Type B pancreatic cell (in vitro differentiated cells): Measurements from ENCODE around the gene MYOF. TPM values are rescaled to one million over a fixed set of nuclear protein-coding genes. Genes with fewer than 3 reads are reported as not detected.
"Not testable (repeated sequence)": the region's sequence is repeated elsewhere in the genome, so short reads cannot be mapped to it uniquely, and the experiment has no call there.

Experiments
- DNase-seq: peaks from one replicate; pipeline ENCODE4 v3.0.0; 2021; ENCODE audit warnings: mixed read lengths; ENCODE audit not compliant: unreplicated experiment; ENCODE audit errors: extremely low spot score
- H3K27ac Mint-ChIP-seq: 2 replicates; pipeline ENCODE4 v1.8.0; 2021; ENCODE audit warnings: mild to moderate bottlenecking, mixed read lengths
- H3K27me3 Mint-ChIP-seq: 2 replicates; pipeline ENCODE4 v1.8.0; 2021; ENCODE audit warnings: mixed read lengths
- H3K36me3 Mint-ChIP-seq: 2 replicates; pipeline ENCODE4 v1.8.0; 2021; ENCODE audit warnings: mixed read lengths
- H3K4me1 Mint-ChIP-seq: one replicate; pipeline ENCODE4 v1.8.0; 2021; ENCODE audit warnings: mixed read lengths; ENCODE audit not compliant: unreplicated experiment
- H3K4me3 Mint-ChIP-seq: 2 replicates; pipeline ENCODE4 v1.8.0; 2021; ENCODE audit warnings: mild to moderate bottlenecking, mixed read lengths
- H3K9me3 Mint-ChIP-seq: 2 replicates; pipeline ENCODE4 v1.8.0; 2021; ENCODE audit warnings: mixed read lengths
- total RNA-seq: library from RNA; stranded (reverse); gene quantifications from 2 replicates; pipeline ENCODE4 v1.2.1, GENCODE V29; 2021; ENCODE audit warnings: low replicate concordance
- TF ChIP-seq, protein P1 (sequence below): fragments of 200-600 bp; sonication (generic); conservative IDR thresholded peaks from 2 replicates; pipeline ENCODE4 v1.5.0; 2021; ENCODE audit warnings: antibody characterized with exemption, mild to moderate bottlenecking

MYOF gene
- total RNA-seq, 1 donor from 2014 or later, result 49.4 TPM

DNA sequence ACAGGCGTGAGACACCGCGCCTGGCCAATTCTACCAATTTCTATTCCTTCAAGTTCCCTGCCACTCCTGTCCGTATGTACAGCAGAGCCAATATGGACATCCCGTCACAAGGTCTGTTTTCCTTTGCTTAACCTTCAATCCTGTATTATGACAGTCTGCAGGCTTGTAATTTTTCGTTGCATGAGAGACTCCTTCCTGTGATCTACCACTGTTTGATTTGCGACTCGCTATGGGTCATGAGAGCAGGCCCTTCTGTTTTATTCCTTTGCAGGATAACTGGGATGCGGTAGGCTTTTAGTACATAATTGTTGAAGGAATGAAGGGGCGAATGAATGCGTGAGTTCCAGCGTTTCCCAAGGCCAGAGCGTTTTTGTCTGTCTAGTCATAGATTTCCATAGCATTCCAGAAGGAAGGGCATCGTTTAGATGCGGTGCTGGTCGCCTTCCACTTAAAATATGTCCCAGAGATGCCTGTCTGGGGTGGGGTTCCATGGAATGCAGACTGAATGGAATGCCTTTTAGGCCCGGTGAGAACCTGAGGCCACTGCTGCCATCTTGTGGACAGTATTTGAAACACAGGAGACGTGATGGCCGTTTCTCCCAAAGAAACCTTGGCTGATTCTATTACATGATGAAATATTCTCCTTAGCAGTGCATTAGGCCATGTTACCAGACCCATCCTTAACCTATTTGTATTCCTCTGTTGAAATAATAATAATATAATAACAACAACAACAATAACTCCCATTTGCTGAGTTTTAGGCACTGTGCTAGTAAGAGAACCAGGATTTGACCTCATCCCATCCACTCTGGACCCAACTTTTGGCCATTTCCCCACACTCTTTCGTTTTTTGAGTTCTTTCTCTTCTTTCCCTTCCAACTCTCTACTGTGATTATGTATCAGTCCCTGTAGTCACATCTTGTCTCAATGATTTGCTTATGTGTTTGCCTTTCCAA is 193.2 kb downstream of the MYOF start:
- Mint-ChIP-seq H3K4me1 (peaks cover 5% of the 10 kb centered on the region), H3K36me3 (no peaks in the 10 kb centered on the region), H3K27me3 (peaks cover 11% of the 10 kb centered on the region), H3K4me3 (no peak overlapping the region), H3K9me3 (no peaks in the 10 kb centered on the region), H3K27ac (peak overlapping the region; percentile 60)
- TF ChIP-seq, protein P1, sequence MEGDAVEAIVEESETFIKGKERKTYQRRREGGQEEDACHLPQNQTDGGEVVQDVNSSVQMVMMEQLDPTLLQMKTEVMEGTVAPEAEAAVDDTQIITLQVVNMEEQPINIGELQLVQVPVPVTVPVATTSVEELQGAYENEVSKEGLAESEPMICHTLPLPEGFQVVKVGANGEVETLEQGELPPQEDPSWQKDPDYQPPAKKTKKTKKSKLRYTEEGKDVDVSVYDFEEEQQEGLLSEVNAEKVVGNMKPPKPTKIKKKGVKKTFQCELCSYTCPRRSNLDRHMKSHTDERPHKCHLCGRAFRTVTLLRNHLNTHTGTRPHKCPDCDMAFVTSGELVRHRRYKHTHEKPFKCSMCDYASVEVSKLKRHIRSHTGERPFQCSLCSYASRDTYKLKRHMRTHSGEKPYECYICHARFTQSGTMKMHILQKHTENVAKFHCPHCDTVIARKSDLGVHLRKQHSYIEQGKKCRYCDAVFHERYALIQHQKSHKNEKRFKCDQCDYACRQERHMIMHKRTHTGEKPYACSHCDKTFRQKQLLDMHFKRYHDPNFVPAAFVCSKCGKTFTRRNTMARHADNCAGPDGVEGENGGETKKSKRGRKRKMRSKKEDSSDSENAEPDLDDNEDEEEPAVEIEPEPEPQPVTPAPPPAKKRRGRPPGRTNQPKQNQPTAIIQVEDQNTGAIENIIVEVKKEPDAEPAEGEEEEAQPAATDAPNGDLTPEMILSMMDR, result peak; percentile 92
- peak; percentile 78 for DNase-seq

DNA sequence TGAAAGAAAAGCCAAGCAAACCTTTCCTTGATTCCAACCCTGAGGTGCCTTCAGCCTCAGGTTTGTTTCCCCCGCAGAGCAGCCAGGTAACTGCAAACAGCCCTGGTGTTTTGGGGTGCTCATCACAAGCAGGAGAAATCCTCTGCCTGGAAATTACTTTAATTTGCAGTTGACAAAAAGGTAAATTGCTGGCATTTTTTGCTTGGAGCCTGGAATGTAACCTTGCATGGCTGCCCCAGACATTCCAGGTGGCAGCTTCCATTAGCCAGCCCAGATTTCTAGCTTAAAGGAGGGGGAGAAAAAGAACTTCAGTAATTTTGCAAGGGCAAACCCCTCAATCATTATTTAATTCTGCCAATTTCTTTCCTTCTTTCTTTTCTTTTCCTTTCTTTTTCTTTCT is 194.4 kb downstream of the MYOF start:
- peaks cover 5% of the 10 kb centered on the region for H3K4me1 Mint-ChIP-seq
- no peak overlapping the region for H3K4me3 Mint-ChIP-seq
- no peak for DNase-seq
- peaks cover 11% of the 10 kb centered on the region for H3K27me3 Mint-ChIP-seq
- no peaks in the 10 kb centered on the region for H3K36me3 Mint-ChIP-seq
- no peak overlapping the region for H3K27ac Mint-ChIP-seq
- TF ChIP-seq, protein P1, result no peak
- no peaks in the 10 kb centered on the region for H3K9me3 Mint-ChIP-seq

DNA sequence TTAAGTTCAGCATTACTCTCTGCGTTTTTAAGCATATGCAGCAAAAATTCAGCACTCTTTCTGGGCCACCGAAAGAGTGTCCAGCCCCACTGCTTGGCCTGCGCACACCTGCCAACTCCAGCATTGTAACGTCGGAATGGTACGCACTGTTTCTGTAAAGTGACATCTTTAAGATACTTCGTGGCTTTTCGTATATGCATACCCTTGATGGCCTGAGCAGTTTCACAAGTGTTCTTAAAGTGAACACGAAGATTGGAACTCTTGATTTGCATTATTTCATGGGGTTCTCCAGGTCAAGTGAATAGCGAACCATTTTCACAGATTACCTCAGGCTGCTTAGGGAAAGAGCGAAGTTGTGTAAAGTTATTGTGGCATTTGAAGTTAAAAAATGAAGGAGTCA is 197.9 kb downstream of the MYOF start:
- Mint-ChIP-seq H3K4me1 (peaks cover 16% of the 10 kb centered on the region), H3K27me3 (peaks cover 14% of the 10 kb centered on the region)

DNA sequence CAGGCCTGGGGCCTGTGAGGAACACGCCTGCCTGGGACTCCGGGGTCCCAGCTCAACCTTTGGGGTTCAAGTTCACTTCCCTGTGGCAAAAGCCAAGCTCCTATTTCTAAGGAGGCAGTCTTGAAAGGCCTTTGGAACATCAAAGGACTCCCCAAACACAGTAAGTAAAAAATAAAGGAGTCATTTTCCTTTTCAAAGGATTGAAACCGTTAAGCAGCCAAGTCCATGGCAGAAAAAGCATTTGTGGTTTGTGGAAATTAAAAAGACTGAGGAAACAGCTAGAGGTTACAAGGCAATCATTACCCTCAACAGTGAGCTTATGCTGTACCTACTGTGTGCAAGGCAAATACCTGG is 200.8 kb downstream of the MYOF start:
- peaks cover 13% of the 10 kb centered on the region for H3K27me3 Mint-ChIP-seq
- H3K9me3 Mint-ChIP-seq, result peaks cover 5% of the 10 kb centered on the region
- peaks cover 11% of the 10 kb centered on the region for H3K4me1 Mint-ChIP-seq
- no peak overlapping the region for H3K27ac Mint-ChIP-seq
- DNase-seq, result no peak
- H3K36me3 Mint-ChIP-seq, result no peaks in the 10 kb centered on the region
- no peak overlapping the region for H3K4me3 Mint-ChIP-seq
- TF ChIP-seq, protein P1, result no peak

More for the DNA sequence above, 197.9 kb downstream of the MYOF start:
- not testable (repeated sequence) for DNase-seq, H3K4me3 Mint-ChIP-seq, H3K9me3 Mint-ChIP-seq, H3K27ac Mint-ChIP-seq, H3K36me3 Mint-ChIP-seq

DNA sequence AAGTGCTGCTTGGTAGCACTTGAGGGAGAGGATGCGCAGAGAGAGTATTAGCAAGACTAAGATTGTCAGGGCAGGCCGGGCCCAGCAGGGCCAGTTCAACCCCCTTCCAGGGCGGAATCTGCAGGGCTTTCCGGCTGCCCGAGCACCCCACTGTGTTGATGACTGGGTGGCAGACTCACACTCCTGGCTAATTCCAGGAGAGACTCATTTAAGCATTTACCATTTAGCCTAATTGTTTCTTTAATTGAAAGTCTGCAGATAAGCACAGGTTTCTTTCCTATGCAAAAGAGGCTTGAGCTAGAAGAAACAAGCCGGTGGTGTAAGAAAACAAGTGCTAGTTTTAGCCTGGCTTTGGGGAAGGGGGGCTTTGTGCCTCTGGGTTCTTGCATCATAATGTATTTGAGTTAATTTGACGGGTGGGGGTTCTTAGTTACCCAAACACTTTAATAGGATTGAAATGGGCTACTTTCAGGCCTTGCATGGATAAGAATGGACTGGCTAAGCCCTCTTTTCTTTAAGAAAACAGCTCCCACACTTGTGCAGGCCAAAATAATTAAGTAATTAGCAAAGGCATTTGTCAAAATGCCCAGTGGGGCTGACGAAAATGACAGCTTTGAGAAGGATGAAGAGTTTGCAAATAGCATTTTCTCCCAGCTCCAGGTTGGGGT is 201.3 kb downstream of the MYOF start:
- H3K36me3 Mint-ChIP-seq, result no peaks in the 10 kb centered on the region
- DNase-seq, result no peak
- H3K27ac Mint-ChIP-seq, result no peak overlapping the region
- TF ChIP-seq, protein P1, result no peak
- H3K4me1 Mint-ChIP-seq, result peaks cover 11% of the 10 kb centered on the region
- H3K4me3 Mint-ChIP-seq, result no peak overlapping the region
- H3K9me3 Mint-ChIP-seq, result peaks cover 5% of the 10 kb centered on the region
- peaks cover 10% of the 10 kb centered on the region for H3K27me3 Mint-ChIP-seq

DNA sequence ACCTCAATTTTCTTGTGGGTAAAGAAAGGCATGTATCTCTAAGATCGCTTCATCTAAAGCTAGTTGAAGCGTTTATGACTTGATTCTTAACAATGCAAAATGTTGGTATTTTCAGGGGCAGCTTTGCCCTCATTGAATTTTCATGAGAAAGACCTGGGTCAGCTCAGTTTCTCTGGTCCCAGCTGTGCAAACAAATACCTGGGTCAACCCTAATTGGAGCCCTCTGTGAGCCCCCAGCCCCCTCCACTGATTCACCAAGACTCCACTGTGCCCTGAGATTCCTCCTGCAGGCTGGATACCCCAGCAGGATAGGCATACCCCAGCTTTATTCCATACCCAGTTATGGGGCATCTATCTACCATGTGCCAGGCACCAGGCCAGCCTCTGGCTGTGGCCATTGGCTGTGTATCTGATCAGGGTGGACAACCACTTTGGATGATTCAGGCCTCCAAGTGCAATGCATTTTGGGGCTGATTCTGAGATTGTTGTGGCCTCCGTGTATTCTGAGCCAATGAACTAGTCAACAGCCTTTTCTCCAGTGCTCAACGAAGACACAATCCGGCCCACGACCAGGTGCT is 201.9 kb downstream of the MYOF start:
- H3K27ac Mint-ChIP-seq, result no peak overlapping the region
- H3K4me3 Mint-ChIP-seq, result no peak overlapping the region
- H3K27me3 Mint-ChIP-seq, result peaks cover 10% of the 10 kb centered on the region
- TF ChIP-seq, protein P1, result no peak
- H3K4me1 Mint-ChIP-seq, result peaks cover 11% of the 10 kb centered on the region
- no peaks in the 10 kb centered on the region for H3K36me3 Mint-ChIP-seq
- DNase-seq, result no peak
- peaks cover 5% of the 10 kb centered on the region for H3K9me3 Mint-ChIP-seq
